NCI-H524 (cell line): ENCODE measurements around the gene TMEM14B.
A peak's percentile ranks its signal among the peaks of the same experiment; 100 is the strongest.
"Not testable (repeated sequence)": the region's sequence is repeated elsewhere in the genome, so short reads cannot be mapped to it uniquely, and the experiment has no call there.

Source experiments
- DNase-seq, 2 experiments: peaks; one replicate each; lab custom pipeline; 2025; lab: John Stamatoyannopoulos, UW

The TMEM14B gene

GRCh38 chr6:10746915-10747250 lies 722 bp upstream of the TMEM14B start:
- DNase-seq = no peak

GRCh38 chr6:10749734-10750133 lies 2.1 kb downstream of the TMEM14B start:
- no peak for DNase-seq

GRCh38 chr6:10750568-10750967 lies 3.0 kb downstream of the TMEM14B start:
- DNase-seq = not testable (repeated sequence)

- not testable (repeated sequence) for DNase-seq
Observed at GRCh38 chr6:10751757-10752156, 4.2 kb downstream of the TMEM14B start.

- no peak for DNase-seq
Observed at GRCh38 chr6:10756085-10756484, 8.5 kb downstream of the TMEM14B start.

DNA sequence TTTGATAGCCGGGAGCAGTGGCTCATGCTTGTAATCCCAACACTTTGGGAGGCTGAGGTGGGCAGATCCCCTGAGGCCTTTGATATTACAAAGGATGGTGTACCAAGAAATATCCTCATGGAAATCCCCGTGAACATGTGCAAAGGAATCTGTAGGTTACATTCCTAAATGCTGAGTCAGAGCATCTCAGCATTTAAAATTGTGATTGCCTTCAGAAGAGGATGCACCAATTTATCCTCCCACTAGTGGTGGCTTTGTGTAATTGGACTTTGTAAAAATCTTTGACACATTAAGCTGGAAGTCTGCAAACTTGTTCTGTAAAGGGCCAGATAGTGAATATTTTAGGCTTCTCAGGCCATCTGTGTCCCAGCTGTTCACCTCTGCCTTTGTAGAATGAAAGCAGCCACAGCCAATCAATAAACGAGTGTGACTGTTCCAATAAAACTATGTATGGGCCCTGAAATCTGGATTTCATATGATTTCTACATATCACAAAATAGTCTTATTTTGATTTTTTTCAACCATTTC lies 11.8 kb downstream of the TMEM14B start:
- DNase-seq = peak; percentile 35 to 84

DNA sequence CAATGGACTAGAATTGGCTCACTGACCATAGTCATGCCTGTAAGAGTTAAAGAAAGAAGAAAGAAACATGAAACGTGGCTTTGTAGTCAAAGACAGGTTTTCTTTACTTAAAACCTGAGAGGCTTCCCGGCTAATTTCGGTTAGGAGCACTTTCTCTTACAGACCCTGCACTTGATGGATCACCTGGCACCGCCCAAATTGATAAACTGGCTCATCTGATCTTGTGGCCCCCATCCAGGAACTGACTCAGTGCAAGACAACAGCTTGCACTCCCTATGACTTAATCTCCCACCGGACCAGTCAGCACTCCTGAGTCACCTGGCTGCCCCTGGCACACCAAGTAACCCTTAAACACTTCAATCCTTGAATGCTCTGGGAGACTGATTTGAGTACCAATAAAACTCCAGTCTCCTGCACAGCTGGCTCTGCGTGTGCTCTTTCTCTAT lies 12.3 kb downstream of the TMEM14B start:
- peak; percentile 61 to 83 for DNase-seq

DNA sequence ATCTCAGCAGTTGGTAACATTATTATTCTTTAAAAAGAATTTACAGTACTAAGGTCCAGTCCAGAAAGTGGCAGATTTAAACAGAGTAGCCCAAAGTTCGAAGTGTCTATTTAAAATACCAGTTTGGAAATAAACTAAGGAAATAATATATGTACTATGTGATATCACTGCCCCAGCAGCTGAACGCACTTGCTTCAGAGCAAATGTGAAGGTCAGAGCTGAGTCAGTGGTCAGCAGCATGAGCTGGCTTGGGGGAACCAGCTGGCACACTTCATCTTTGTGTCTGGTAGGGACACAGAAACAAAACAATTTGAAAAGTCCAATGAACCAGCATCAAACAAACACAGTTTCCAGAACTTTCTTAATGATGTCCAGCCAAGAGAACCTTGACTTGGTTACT lies 15.4 kb downstream of the TMEM14B start:
- no peak for DNase-seq

DNA sequence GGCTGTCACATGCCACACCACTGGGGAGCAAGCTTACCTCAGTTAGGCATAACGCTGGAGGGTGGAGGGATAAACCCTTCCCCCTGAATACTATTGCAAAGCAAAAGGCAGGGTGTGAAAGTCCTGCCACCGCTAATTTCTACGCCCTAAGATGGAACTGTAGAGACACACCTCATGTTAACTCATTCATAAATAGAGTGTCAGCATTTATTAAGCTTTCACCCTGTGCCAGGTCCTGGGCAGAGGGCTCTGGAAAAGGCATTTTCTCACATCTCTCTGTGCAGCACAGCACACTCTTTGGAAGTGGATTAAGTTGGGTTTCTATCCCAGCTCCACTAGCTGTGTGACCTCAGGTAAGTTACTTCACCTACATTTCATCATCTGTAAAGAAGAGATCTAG lies 21.8 kb downstream of the TMEM14B start:
- no peak for DNase-seq

- DNase-seq = no peak
Observed at GRCh38 chr6:10771371-10771894, 23.8 kb downstream of the TMEM14B start.

GRCh38 chr6:10778230-10778629 lies 30.6 kb downstream of the TMEM14B start:
- DNase-seq = no peak

DNA sequence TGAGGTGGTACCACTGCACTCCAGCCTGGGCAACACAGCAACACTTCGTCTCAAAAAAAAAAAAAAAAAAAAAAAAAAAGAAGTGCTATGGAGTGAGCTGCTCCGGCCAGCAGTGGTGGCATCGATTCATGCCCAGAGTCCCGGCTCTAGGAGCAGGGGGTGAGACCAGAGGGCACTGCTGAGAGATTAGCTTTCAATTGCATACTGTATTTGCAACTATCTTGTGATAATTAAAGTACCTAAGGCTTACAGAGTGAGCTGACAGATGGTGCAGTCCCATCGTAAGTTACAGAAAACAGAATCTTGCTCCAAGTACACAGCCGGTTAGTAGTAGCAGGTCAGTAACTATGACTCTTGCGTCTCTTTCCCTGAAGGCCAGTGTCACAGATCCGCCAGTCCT lies 31.5 kb downstream of the TMEM14B start:
- peak; percentile 80 to 89 for DNase-seq

GRCh38 chr6:10791673-10792072 lies 44.1 kb downstream of the TMEM14B start:
- DNase-seq = no peak

GRCh38 chr6:10792101-10792500 lies 44.5 kb downstream of the TMEM14B start:
- no peak for DNase-seq

GRCh38 chr6:10793035-10793434 lies 45.4 kb downstream of the TMEM14B start:
- DNase-seq = no peak

DNA sequence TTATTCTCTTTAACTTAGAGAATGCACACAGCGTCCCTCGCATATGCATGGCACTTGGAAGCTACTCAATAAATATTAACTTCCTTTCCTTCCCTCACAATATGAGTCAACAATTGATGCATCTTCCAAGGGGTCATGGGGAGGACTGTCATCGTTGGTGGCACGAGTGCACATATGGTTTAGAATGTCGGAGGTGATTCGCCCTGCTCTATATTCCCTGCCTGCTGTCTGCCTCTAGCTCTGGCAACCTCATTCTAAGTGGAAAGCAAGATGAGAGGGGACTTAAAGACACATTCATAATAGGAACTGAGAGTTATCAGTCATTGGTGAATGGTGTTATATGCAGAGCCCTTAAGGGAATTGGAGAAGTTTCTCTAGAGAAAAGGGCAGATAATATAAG lies 46.1 kb downstream of the TMEM14B start:
- no peak for DNase-seq

DNA sequence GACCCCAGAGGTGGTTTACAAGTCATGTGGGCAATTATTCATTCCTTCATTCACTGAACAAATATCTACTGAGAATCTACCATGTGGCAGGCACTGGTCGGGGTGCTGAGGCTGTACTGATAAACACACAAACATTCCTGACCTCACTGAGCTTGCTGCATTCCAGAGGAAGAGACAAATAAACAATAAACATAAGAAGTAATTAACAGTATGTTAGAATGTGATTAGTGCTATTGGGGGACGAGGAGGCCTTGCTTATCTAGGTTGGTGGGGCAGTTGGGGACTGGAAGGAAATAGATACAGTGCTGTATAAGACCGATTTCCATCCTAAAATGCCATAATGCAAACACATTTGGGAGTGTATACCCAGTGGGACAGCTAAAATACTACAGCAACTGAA lies 46.6 kb downstream of the TMEM14B start:
- no peak for DNase-seq

- DNase-seq = no peak
Observed at GRCh38 chr6:10800810-10801209, 53.2 kb downstream of the TMEM14B start.

DNA sequence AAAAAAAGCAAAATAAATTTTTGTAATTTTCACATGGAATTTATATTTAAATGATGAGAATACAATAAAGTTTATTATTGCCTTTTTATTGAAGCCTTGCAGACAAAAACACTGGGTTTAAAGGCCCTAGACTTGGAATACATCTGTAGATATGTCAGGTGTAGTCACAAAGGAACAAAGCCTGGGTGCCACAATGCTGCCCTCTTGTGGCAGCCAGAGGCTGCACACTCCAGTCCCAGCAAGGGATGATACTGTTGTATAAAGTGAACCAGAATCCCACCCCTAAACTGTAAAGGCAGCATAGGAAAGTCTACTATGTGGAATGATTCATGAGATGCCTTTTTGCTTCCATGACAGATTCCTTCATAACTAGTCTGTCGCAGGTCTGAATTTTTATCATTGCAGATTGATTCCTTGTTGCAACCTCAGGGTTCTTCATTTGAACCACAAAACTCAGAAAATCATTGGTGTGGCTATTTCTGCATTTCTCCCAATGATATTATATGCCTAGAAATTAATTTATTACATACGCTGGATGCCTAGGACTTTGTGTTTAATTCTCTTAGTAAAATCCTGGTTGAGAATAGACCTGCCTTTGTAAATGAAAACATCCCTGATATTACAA lies 53.7 kb downstream of the TMEM14B start:
- DNase-seq = peak; percentile 45 to 64
